GM12892 (cell line): ENCODE data around the gene PEMT.

Experiments used
- POLR2A ChIP-seq: IDR thresholded peaks from 2 replicates; pipeline ENCODE4 v1.6.1; 2011; ENCODE audit warnings: low read depth, low read length, control low read depth
- POLR2AphosphoS5 ChIP-seq: IDR thresholded peaks from 2 replicates; pipeline ENCODE4 v1.6.1; 2011; ENCODE audit warnings: low read depth, low read length, control low read depth
- TAF1 ChIP-seq: IDR thresholded peaks from 2 replicates; pipeline ENCODE4 v1.6.1; 2011; ENCODE audit warnings: low read depth, mild to moderate bottlenecking, control low read depth, low read length, borderline replicate concordance

DNA sequence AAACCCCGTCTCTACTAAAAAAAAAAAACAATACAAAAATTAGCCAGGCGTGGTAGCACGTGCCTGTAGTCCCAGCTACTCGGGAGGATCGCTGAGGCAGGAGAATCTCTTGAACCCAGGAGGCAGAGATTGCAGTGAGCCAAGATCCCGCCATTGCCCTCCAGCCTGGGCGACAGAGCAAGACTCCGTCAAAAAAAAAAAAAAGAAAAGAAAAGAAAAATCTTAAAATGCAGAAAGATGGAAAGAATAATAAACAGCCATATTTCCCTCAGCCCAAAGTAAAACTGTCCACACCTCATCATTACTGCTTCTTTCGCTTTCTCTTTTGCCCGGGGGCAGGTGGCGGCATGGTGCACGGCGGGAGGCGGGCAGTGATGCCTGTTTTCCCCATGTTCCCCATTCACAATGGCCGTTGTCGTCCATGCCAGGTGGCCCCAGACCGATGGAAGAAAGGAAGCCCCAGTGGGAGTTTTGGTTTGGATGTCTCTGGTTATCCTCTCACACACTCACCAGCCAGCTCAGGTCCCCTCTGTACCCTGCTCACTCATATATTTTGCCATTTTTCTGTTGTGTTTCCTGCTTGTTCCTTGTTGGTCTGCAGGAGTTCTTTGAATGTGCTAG, 37.0 kb upstream of the PEMT start:
- TF ChIP-seq POLR2A (no peak), POLR2AphosphoS5 (no peak), TAF1 (no peak)
